ENCODE results near the gene ZSCAN30. TPM values are rescaled to one million over a fixed set of nuclear protein-coding genes. Genes with fewer than 3 reads are reported as not detected.

Gene ZSCAN30
- total and polyA plus RNA-seq, 2 of the 13 experiments (the other 11 are each of a cell fraction or from before 2014, with no cell fraction given), result 7.4 to 7.7 TPM

DNA sequence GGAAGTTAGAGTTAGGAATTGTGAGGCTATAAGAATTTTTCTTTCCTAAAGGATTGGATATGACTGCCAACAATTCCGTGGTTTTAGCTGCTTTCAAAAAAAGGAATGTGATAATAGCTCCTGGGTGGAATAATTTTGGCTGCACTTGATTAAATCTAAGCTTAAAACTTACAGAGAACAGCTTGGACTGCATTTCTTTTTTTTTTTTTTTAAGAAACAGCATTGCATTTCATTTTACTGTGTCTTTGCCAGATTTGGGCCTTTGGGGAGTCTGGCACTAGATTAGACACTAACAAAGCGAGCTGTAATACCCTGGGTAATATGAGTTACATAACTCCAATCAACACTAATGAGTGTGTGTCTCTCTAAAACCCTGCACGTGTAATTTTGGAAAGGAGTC lies 87.0 kb downstream of the ZSCAN30 start:
- CTCF ChIA-PET (ENCODE audit: low intra/inter-chr PET ratio, low total read pairs), result no interaction called here
- Histone ChIP-seq H3K9me3 (ENCODE audit: low read length) (no peaks in the 10 kb centered on the region), H3K4me2 (ENCODE audit: low read depth, low read length) (no peak overlapping the region), H3K4me3 (replicated peaks in 1 of 3; ENCODE audit: insufficient read depth in 1 of 3, low read depth in 2 of 3, low read length in 3 of 3) (no peak overlapping the region), H3K9ac (ENCODE audit: insufficient read depth, low read depth, low read length) (no peak overlapping the region), H3K79me2 (ENCODE audit: insufficient read depth, low read length) (no peaks in the 10 kb centered on the region), H4K20me1 (ENCODE audit: insufficient read depth, low read length) (no peaks in the 10 kb centered on the region), H2AFZ (ENCODE audit: low read length) (no peak overlapping the region), H3K36me3 (replicated peaks in 1 of 2; ENCODE audit: control insufficient read depth in 1 of 2, insufficient read depth in 2 of 2, low read length in 2 of 2) (no peaks in the 10 kb centered on the region), H3K27ac (ENCODE audit: extremely low read length, insufficient read depth, low read length) (no peak overlapping the region), H3K27me3 (ENCODE audit: control insufficient read depth in 1 of 2, insufficient read depth in 2 of 2, low read length in 2 of 2) (peaks cover 0 to 5% of the 10 kb centered on the region in 2 experiments; a peak in 1 of 5 replicates), H3K4me1 (ENCODE audit: insufficient read depth, low read length) (no peaks in the 10 kb centered on the region)
- BruUV-seq (replicated peaks), result no TSS peak
- TF ChIP-seq ZFP36L2 (CRISPR knock-in tag; IDR thresholded peaks at IDR 0.05) (no peak), ZNF746 (CRISPR knock-in tag; IDR thresholded peaks at IDR 0.05) (no peak), ZNF136 (CRISPR knock-in tag; IDR thresholded peaks at IDR 0.05; ENCODE audit: low read depth) (no peak), KLF15 (CRISPR knock-in tag; IDR thresholded peaks at IDR 0.05; ENCODE audit: borderline replicate concordance) (no peak), ZNF607 (CRISPR knock-in tag; IDR thresholded peaks at IDR 0.05; ENCODE audit: borderline replicate concordance) (no peak), GATA4 (IDR thresholded peaks at IDR 0.05; ENCODE audit: borderline replicate concordance, low read depth) (no peak)
- TF ChIP-seq, protein P1, sequence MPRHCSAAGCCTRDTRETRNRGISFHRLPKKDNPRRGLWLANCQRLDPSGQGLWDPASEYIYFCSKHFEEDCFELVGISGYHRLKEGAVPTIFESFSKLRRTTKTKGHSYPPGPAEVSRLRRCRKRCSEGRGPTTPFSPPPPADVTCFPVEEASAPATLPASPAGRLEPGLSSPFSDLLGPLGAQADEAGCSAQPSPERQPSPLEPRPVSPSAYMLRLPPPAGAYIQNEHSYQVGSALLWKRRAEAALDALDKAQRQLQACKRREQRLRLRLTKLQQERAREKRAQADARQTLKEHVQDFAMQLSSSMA (CRISPR knock-in tag; IDR thresholded peaks at IDR 0.05), result no peak
- DNase-seq (ENCODE audit: low spot score), result no peak
- POLR2A ChIA-PET, result no interaction called here
- in situ Hi-C loops (cut with HindIII; ENCODE audit: extremely low pct_ligation_motif_present, low pct_unique_long_range_greater_than_20kb), result no loop called here
- no peak for FAIRE-seq
- WGBS (ENCODE audit: low lambda C conversion rate), result 16% methylated on average over 3 of the region's 3 CpGs
- intact Hi-C loops (cut with micrococcal nuclease; ENCODE audit: unreplicated experiment), result no loop called here
- no peak for ATAC-seq

DNA sequence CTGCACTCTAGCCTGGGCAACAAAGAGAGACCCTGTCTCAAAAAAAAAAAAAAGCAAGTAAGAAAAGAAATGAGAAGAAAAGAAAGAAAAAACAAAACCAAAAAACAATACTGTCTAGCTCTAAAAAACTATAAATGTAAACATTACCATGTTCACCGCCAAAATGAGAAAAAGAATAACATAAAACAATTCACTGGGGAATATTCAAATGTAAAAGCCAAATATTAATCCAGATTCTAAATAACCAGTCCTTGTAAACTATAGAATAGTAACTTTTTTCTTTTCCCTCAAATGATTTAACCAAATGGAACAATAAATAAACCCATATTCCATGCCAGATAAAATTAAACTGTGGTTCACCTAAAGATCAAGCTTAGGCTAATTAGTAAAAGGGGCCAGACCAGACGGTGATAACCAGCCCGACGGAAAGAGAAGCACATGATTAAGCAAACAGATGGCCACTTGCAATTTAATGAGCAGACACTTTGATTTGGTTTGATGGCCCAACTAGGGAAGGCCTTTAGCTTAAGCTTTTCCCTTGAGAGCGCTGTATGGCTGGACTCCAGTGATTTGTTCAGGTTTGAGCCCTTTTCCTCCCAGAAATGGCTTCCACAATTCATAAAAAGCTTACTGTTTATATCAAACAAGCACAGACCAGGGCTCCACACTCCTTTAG lies 88.6 kb downstream of the ZSCAN30 start:
- H3K9me3 ChIP-seq (ENCODE audit: low read length), result no peaks in the 10 kb centered on the region
- FAIRE-seq, result no peak
- WGBS (ENCODE audit: low lambda C conversion rate), result 57% methylated on average over 5 of the region's 5 CpGs
- ATAC-seq, result no peak
- CTCF ChIA-PET (ENCODE audit: low intra/inter-chr PET ratio, low total read pairs), result no interaction called here
- in situ Hi-C loops (cut with HindIII; ENCODE audit: extremely low pct_ligation_motif_present, low pct_unique_long_range_greater_than_20kb) (no loop called here), intact Hi-C loops (cut with micrococcal nuclease; ENCODE audit: unreplicated experiment) (no loop called here)
- no peak overlapping the region for H3K9ac ChIP-seq (ENCODE audit: insufficient read depth, low read depth, low read length)
- H3K4me3 ChIP-seq (replicated peaks in 1 of 3; ENCODE audit: insufficient read depth in 1 of 3, low read depth in 2 of 3, low read length in 3 of 3), result no peak overlapping the region
- no peak overlapping the region for H3K27ac ChIP-seq (ENCODE audit: extremely low read length, insufficient read depth, low read length)
- POLR2A ChIA-PET, result no interaction called here
- no peak for DNase-seq (ENCODE audit: low spot score)
- H3K36me3 ChIP-seq (replicated peaks in 1 of 2; ENCODE audit: control insufficient read depth in 1 of 2, insufficient read depth in 2 of 2, low read length in 2 of 2), result no peaks in the 10 kb centered on the region
- no peaks in the 10 kb centered on the region for H3K4me1 ChIP-seq (ENCODE audit: insufficient read depth, low read length)
- H2AFZ ChIP-seq (ENCODE audit: low read length), result no peak overlapping the region
- TF ChIP-seq ZNF720 (CRISPR knock-in tag; IDR thresholded peaks at IDR 0.05) (no peak), PAX8 (CRISPR knock-in tag; IDR thresholded peaks at IDR 0.05; ENCODE audit: borderline replicate concordance) (no peak), ZBTB1 (CRISPR knock-in tag; IDR thresholded peaks at IDR 0.05; ENCODE audit: borderline replicate concordance) (no peak), ZNF30 (CRISPR knock-in tag; IDR thresholded peaks at IDR 0.05) (no peak), RXRB (CRISPR knock-in tag; IDR thresholded peaks at IDR 0.05; ENCODE audit: borderline replicate concordance) (no peak), SOX6 (IDR thresholded peaks at IDR 0.05) (no peak), SOX6 (CRISPR knock-in tag; IDR thresholded peaks at IDR 0.05) (no peak), ZNF24 (IDR thresholded peaks at IDR 0.05) (no peak)
- TF ChIP-seq, protein P2, sequence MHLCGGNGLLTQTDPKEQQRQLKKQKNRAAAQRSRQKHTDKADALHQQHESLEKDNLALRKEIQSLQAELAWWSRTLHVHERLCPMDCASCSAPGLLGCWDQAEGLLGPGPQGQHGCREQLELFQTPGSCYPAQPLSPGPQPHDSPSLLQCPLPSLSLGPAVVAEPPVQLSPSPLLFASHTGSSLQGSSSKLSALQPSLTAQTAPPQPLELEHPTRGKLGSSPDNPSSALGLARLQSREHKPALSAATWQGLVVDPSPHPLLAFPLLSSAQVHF (CRISPR knock-in tag; IDR thresholded peaks at IDR 0.05), result no peak
- TF ChIP-seq, protein P3, sequence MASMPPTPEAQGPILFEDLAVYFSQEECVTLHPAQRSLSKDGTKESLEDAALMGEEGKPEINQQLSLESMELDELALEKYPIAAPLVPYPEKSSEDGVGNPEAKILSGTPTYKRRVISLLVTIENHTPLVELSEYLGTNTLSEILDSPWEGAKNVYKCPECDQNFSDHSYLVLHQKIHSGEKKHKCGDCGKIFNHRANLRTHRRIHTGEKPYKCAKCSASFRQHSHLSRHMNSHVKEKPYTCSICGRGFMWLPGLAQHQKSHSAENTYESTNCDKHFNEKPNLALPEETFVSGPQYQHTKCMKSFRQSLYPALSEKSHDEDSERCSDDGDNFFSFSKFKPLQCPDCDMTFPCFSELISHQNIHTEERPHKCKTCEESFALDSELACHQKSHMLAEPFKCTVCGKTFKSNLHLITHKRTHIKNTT (CRISPR knock-in tag; IDR thresholded peaks at IDR 0.05), result no peak
- BruUV-seq (replicated peaks), result no TSS peak
- no peaks in the 10 kb centered on the region for H4K20me1 ChIP-seq (ENCODE audit: insufficient read depth, low read length)
- peaks cover 0 to 5% of the 10 kb centered on the region in 2 experiments; a peak in 1 of 5 replicates for H3K27me3 ChIP-seq (ENCODE audit: control insufficient read depth in 1 of 2, insufficient read depth in 2 of 2, low read length in 2 of 2)
- H3K79me2 ChIP-seq (ENCODE audit: insufficient read depth, low read length), result no peaks in the 10 kb centered on the region
- H3K4me2 ChIP-seq (ENCODE audit: low read depth, low read length), result no peak overlapping the region

All from HepG2 (cell line).